ENCODE results near the gene C3orf85.

The C3orf85 gene

GRCh38 chr3:109154979-109155378 lies 18.5 kb downstream of the C3orf85 start:
- no peak for DNase-seq

GRCh38 chr3:109155828-109156227 lies 19.3 kb downstream of the C3orf85 start:
- no peak for DNase-seq

GRCh38 chr3:109161487-109162123 lies 25.1 kb downstream of the C3orf85 start:
- no peak for DNase-seq

- no peak for DNase-seq
Observed at GRCh38 chr3:109165905-109166304, 29.4 kb downstream of the C3orf85 start.

- no peak for DNase-seq
Observed at GRCh38 chr3:109171479-109171878, 35.0 kb downstream of the C3orf85 start.

- no peak for DNase-seq
Observed at GRCh38 chr3:109175411-109175810, 38.9 kb downstream of the C3orf85 start.

- DNase-seq: no peak
Observed at GRCh38 chr3:109176726-109177125, 40.2 kb downstream of the C3orf85 start.

GRCh38 chr3:109177908-109178307 lies 41.4 kb downstream of the C3orf85 start:
- no peak for DNase-seq

GRCh38 chr3:109178708-109179107 lies 42.2 kb downstream of the C3orf85 start:
- DNase-seq: no peak

GRCh38 chr3:109184726-109185125 lies 48.2 kb downstream of the C3orf85 start:
- DNase-seq: no peak

GRCh38 chr3:109187390-109187789 lies 50.9 kb downstream of the C3orf85 start:
- DNase-seq: no peak

- DNase-seq: no peak
Observed at GRCh38 chr3:109188741-109189140, 52.2 kb downstream of the C3orf85 start.

- no peak for DNase-seq
Observed at GRCh38 chr3:109191421-109191820, 54.9 kb downstream of the C3orf85 start.

- no peak for DNase-seq
Observed at GRCh38 chr3:109195815-109196214, 59.3 kb downstream of the C3orf85 start.

Data from activated CD8-positive, alpha-beta memory T cell treated with anti-CD3 and anti-CD28 coated beads, Interleukin-2, amount 50 U/mL, for 48 hours (primary cell).